ENCODE data around the gene ITGAD. TPM values are rescaled to one million over a fixed set of nuclear protein-coding genes. Genes with fewer than 3 reads are reported as not detected.

The ITGAD gene
- not detected in 2 replicates for total RNA-seq (2014; rRNA removed; shearing (Covaris generic))

DNA sequence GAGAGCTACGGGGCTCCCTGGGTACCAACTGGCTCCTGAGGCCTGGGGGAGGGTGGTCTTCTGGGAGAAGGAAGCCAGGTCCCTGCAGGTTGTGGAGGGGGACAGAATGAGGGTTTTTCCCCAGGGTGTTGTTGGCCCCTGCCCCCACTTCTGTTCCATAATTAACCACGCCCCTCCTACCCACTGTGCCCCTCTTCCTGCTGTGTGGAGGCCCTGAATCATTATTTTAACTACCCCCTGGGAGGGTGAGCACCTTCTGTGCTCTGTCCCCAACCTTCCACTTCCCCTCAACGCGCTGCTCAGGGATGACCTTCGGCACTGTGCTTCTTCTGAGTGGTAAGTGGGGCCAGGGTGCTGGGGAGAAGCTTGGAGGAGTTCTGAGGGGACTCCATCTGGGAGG is at the start of gene ITGAD:
Gene ITGAD (plus strand): TSS at position 280 of the 400 bp plus-strand sequence. CDS start 26 bp downstream, at position 306.
- Histone ChIP-seq H3K4me3 (no peak within 1 kb of the TSS), H3K27ac (no peak within 1 kb of the TSS), H3K36me3 (no peaks in the 10 kb centered on the region), H3K27me3 (replicated peaks) (peaks cover 18% of the 10 kb centered on the region), H3K4me1 (replicated peaks) (no peaks in the 10 kb centered on the region), H3K9me3 (replicated peaks) (no peaks in the 10 kb centered on the region)
- no peak for DNase-seq (ENCODE audit: low read depth in 1 of 2, low spot score in 2 of 2)

DNA sequence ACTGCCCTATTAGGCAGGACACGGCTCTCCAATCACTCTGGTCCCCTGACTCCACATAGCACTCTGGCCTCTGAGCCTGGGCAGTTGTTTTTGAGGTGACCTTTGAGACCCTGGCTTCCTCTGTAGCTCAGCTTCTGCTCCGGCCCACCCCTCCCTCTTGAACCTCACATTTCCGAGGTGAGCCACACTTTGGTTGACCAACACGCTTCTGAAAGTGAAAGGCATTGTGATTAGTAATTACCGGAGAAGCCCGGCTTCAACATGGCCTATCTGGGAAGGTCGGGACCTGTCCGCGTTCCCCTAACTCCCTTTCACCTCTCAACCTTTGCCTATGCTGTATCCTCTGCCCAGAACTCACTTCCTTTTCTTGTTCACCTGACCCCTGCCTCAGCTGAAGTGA is 48.4 kb upstream of the ITGAD start:
- Histone ChIP-seq H3K9me3 (replicated peaks) (no peaks in the 10 kb centered on the region), H3K27ac (no peak overlapping the region), H3K4me3 (no peak overlapping the region), H3K36me3 (no peaks in the 10 kb centered on the region), H3K4me1 (replicated peaks) (no peaks in the 10 kb centered on the region), H3K27me3 (replicated peaks) (no peaks in the 10 kb centered on the region)
- DNase-seq (ENCODE audit: low read depth in 1 of 2, low spot score in 2 of 2), result no peak

DNA sequence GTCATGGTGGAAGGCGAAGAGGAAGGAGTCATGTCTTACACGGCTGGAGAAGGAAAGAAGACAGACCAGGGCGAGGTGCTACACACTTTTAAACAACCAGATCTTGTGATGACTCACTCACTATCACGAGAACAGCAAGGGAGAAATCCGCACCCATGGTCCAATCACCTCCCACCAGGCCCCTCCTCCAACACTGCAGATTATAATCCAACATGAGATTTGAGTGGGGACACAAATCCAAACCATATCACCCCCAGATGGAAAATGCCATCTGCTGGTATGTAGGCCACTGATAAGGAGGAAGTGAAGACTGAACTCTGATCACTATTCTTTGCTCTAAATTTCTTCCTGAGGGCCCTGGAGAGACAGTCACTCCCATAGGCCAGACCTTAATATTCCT is 45.7 kb upstream of the ITGAD start:
- Histone ChIP-seq H3K27me3 (replicated peaks) (no peaks in the 10 kb centered on the region), H3K4me1 (replicated peaks) (no peaks in the 10 kb centered on the region), H3K27ac (no peak overlapping the region), H3K9me3 (replicated peaks) (no peaks in the 10 kb centered on the region), H3K36me3 (no peaks in the 10 kb centered on the region), H3K4me3 (no peak overlapping the region)
- no peak for DNase-seq (ENCODE audit: low read depth in 1 of 2, low spot score in 2 of 2)

DNA sequence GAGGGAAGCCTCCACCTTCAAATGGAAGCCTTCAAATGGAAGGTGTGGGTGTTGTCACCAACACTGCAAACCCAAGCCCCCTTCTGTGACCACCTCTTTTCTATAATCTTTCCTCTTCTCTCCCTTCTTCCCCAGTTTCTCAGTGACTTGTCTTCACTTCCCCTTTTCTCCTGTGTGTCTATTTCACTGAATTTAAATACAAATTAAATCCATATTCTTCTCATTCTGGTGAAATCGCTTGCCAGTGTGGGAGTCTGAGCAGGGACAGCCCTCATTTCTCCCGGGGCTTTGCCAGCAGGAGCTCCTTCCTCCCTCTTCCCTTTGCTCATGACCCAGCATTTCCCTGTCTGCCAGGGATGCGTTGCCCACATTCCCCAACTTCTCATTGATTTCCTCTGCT is 44.6 kb upstream of the ITGAD start:
- DNase-seq (ENCODE audit: low read depth in 1 of 2, low spot score in 2 of 2), result no peak
- Histone ChIP-seq H3K4me3 (no peak overlapping the region), H3K27me3 (replicated peaks) (no peaks in the 10 kb centered on the region), H3K27ac (no peak overlapping the region), H3K36me3 (no peaks in the 10 kb centered on the region), H3K4me1 (replicated peaks) (no peaks in the 10 kb centered on the region), H3K9me3 (replicated peaks) (no peaks in the 10 kb centered on the region)

DNA sequence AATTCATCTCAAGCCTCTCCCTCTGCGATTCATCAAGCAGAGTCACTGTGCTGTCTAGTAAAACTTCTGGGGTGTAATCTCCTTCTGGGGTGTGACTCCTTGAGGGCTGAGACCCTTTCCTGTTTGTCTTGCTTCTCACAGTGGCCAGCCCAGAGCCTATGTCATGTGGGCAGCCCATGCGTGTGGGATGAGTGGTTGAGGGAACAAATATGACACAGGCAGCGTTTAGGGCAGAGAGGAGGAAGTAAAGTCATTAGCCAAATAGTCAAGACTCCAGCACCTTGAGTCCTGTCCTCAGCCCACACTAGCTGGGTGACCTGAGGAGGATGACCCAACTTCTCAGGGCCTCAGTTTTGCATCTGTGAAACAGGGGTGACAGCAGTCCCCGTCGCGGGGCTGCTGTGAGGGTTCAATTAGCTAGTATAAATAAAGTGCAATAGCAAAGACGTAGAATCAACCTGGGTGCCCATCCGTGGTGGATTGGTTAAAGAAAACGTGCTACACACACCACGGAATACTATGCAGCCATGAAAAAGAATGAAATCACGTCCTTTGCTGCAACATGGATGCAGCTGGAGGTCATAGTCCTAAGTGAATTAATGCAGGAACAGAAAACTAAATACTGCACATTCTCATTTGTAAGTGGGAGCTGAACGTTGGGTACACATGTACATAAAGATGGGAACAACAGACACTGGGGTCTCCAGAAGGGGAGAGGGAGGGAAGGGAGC is 42.7 kb upstream of the ITGAD start:
- Histone ChIP-seq H3K9me3 (replicated peaks) (no peaks in the 10 kb centered on the region), H3K4me1 (replicated peaks) (no peaks in the 10 kb centered on the region; the same call in 1 of the 2 replicates), H3K4me3 (no peak overlapping the region), H3K27ac (no peak overlapping the region), H3K27me3 (replicated peaks) (no peaks in the 10 kb centered on the region), H3K36me3 (no peaks in the 10 kb centered on the region)
- no peak for DNase-seq (ENCODE audit: low read depth in 1 of 2, low spot score in 2 of 2)

DNA sequence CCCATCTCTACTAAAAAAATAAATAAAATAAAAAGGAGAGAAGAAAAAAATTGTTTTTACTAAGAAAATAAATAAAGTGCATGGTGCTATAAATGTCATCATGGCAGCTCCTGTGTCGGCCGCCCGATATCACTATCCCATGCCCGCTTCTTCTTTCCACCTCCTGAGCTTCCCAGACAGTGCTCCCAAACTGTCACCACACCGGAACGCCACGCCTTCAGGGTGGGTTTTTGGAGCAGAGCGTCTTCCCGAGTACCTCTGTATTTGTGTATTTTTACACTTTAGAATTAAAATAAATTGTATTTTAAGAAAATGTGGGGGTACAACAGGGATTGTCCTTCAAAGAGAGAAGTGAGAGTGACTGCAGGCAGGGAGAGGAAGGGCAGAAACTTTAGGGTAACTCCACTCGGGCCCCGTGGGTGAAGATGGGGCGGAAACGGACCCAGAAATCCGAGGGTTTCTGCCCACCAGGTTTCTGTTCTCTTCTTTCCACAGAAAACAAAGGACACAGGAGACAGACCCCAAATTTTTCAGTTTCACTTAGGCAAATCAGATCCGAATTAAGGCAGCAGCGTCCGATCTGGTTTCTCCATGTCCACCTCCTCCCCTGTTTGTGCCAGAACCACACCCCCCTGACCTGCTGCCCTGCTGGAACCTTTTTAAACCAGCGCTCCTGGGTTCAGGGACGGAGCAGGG is 41.7 kb upstream of the ITGAD start:
- H3K4me1 ChIP-seq (replicated peaks), result no peaks in the 10 kb centered on the region; the same call in 1 of the 2 replicates
- no peak for DNase-seq (ENCODE audit: low read depth in 1 of 2, low spot score in 2 of 2)
- no peak overlapping the region for H3K27ac ChIP-seq
- no peaks in the 10 kb centered on the region for H3K27me3 ChIP-seq (replicated peaks)
- H3K4me3 ChIP-seq, result no peak overlapping the region
- no peaks in the 10 kb centered on the region for H3K36me3 ChIP-seq
- H3K9me3 ChIP-seq (replicated peaks), result no peaks in the 10 kb centered on the region

DNA sequence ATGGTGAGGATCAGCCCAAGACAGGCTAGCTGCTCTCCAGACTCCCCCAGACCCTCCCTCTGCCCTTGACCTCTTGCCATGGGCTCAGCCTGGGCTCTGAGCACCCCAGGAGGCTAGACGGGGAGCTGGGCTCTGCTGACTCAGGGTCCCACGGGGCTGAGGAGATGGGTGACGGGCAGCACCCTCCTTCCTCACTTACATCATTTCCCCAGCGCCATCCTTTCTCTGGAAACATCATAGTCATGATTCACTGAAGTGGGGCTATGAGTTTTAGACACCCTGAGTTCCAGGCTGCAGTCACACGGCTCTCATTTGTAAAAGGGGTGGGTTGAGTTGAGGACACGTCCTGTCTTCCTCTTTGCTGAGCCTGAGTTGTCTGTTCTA is 41.2 kb upstream of the ITGAD start:
- H3K27me3 ChIP-seq (replicated peaks), result no peaks in the 10 kb centered on the region

DNA sequence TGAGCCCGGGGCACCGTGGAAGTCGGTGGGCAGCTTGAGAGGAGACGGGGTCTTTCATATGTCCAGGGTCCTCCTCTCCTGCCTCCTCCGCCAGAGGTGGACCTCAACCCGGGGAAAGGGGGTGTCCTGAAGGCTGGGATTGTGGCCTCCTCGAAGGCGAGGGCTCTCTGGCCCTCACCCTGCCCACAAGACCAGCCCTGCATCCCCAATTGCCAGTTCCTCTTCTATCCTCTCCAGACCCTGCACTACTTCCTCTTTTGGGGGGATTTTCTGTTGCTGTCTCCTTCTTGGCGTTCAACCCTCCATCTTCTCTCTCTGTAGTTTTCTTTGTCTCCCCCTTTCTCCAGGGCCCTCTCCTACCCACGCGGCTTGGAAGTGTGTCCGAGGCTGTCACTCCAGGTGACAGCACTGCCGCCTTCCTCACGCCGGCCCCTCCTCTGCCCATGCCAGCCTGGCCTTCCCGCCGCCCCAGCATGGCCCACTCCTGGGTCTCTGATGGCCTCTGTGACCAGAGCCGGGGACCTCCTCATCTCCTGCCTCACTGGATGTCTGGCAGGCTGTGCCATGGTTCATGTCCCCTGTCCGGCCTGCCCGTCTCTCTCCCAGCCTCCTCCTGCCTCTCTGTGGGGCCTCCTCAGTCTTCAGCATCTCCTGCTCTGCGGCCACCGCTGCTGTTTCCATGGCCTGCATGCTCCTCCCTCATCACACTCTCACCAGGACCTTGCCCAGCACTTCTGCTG is 40.6 kb upstream of the ITGAD start:
- H3K27me3 ChIP-seq (replicated peaks), result no peaks in the 10 kb centered on the region
- no peak for DNase-seq (ENCODE audit: low read depth in 1 of 2, low spot score in 2 of 2)
- H3K9me3 ChIP-seq (replicated peaks), result no peaks in the 10 kb centered on the region
- H3K27ac ChIP-seq, result no peak overlapping the region
- no peak overlapping the region for H3K4me3 ChIP-seq
- H3K36me3 ChIP-seq, result no peaks in the 10 kb centered on the region
- no peaks in the 10 kb centered on the region; the same call in 1 of the 2 replicates for H3K4me1 ChIP-seq (replicated peaks)

More for the DNA sequence above, 41.2 kb upstream of the ITGAD start:
- no peaks in the 10 kb centered on the region for H3K9me3 ChIP-seq (replicated peaks)
- H3K4me1 ChIP-seq (replicated peaks), result no peaks in the 10 kb centered on the region; the same call in 1 of the 2 replicates
- no peak for DNase-seq (ENCODE audit: low read depth in 1 of 2, low spot score in 2 of 2)
- H3K4me3 ChIP-seq, result no peak overlapping the region
- H3K36me3 ChIP-seq, result no peaks in the 10 kb centered on the region
- H3K27ac ChIP-seq, result no peak overlapping the region

DNA sequence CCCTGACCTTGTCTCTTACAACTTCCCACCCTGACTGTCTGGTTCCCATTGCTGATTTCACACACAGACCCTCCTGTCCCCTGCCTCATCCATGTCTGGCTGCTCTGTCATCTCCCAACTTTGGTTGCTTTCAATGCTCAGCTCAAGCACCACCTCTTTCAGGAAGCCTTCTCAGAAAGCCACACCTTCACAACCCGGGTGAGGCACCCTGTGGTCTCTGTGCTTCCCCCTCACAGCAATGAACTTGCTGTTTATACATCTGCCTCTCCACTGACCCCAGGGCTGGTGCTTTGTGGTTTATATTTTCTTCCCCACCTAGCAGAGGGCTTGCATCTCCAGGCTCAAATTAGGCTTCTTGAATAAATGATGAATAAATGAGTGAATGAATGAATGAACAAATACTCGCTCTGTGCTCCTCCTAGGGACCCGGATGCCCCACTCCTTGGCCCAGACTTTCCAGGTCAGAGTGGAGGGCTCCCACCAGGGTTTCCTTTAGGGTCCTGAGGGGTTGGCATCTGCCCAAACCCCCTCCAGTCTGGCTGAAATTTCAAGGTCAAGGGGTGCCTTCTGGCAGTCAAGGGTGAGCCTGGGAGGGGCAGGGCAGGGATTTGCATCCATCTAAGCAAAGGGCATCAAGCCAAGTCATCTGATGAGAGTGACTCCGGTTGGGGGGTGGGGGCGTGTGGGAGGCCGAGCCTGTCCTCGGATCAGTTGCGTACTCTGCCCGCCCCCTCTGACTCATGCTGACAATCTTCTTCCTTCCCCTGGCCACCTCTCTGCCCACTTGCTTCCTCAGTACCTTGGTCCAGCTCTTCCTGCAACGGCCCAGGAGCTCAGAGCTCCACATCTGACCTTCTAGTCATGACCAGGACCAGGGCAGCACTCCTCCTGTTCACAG is 38.5 kb upstream of the ITGAD start, which contains the start of gene ITGAX:
Gene ITGAX (plus strand): TSS at position 783 of the 898 bp plus-strand sequence. CDS start 79 bp downstream, at position 862.
- H3K4me1 ChIP-seq (replicated peaks), result no peaks in the 10 kb centered on the region; the same call in 1 of the 2 replicates
- H3K27me3 ChIP-seq (replicated peaks), result no peaks in the 10 kb centered on the region
- H3K9me3 ChIP-seq (replicated peaks), result no peaks in the 10 kb centered on the region
- H3K4me3 ChIP-seq, result no peak within 1 kb of the TSS
- no peak for DNase-seq (ENCODE audit: low read depth in 1 of 2, low spot score in 2 of 2)
- H3K36me3 ChIP-seq, result no peaks in the 10 kb centered on the region
- H3K27ac ChIP-seq, result no peak within 1 kb of the TSS

DNA sequence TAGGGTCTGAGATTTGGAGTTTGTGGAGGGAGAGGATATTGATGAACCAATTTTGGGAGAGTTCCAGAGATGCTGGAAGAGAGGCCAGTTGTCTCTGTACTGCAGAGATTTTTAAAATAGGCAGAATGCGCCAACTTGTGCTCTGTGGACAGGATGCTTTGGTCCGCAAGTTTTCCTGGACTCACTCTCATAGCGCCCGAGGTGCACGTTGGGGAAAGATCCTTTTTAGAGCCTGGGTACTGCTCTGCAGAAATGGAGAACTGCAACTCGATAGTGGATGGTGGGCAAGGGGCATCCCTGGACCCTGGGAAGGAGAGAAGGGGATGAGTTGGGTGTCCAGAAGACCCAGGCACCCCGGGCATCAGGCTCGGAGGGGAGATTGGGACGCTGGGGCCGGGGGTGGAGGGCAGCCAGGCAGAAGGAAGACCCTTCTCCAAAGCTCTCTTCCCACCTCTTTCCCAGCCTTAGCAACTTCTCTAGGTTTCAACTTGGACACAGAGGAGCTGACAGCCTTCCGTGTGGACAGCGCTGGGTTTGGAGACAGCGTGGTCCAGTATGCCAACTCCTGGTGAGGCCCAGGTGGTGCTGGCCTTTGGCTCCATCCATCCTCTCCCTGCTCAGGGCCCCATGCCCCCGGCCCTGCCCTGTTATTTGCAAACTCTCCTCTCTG is 37.6 kb upstream of the ITGAD start:
- Histone ChIP-seq H3K27ac (no peak overlapping the region), H3K4me1 (replicated peaks) (no peaks in the 10 kb centered on the region; the same call in 1 of the 2 replicates), H3K9me3 (replicated peaks) (no peaks in the 10 kb centered on the region), H3K36me3 (no peaks in the 10 kb centered on the region), H3K27me3 (replicated peaks) (no peaks in the 10 kb centered on the region), H3K4me3 (no peak overlapping the region)
- no peak for DNase-seq (ENCODE audit: low read depth in 1 of 2, low spot score in 2 of 2)

DNA sequence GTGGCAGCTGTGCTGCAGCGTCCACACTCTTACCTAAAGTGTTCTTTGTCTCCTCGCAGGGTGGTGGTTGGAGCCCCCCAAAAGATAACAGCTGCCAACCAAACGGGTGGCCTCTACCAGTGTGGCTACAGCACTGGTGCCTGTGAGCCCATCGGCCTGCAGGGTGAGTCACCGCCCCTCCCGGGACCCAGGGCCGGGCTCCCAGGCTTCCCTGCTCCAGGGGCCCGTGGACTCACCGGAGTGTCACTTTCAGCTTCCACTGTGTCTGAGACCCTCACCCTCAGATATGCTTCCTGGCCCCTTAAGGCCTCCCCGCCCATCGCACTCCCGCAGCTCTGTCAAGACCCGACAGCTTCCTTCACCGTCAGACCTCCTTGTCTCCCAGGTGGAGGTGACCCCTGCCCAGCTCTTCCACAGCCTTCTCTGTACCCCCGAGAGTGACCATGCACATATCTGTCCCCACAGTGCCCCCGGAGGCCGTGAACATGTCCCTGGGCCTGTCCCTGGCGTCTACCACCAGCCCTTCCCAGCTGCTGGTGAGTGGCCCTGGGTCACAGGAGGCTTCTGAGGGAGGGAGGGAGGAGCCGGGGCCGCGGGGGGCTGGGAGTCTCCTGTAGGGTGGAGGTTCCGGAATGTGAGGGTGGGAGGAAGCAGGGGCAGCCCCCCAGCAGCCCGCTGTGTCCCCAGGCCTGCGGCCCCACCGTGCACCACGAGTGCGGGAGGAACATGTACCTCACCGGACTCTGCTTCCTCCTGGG is 36.4 kb upstream of the ITGAD start:
- Histone ChIP-seq H3K36me3 (no peaks in the 10 kb centered on the region), H3K4me1 (replicated peaks) (no peaks in the 10 kb centered on the region; the same call in 1 of the 2 replicates), H3K27ac (no peak overlapping the region)

More for the DNA sequence above, 36.4 kb upstream of the ITGAD start:
- Histone ChIP-seq H3K27me3 (replicated peaks) (no peaks in the 10 kb centered on the region; the same call in 1 of the 2 replicates), H3K9me3 (replicated peaks) (no peaks in the 10 kb centered on the region), H3K4me3 (no peak overlapping the region)
- DNase-seq (ENCODE audit: low read depth in 1 of 2, low spot score in 2 of 2), result no peak

Data from SJSA1 (cell line).